SK-N-MC (cell line): ENCODE results near the gene SNX15.
"Not testable (repeated sequence)": the region's sequence is repeated elsewhere in the genome, so short reads cannot be mapped to it uniquely, and the experiment has no call there.

Source experiments
- EZH2 ChIP-seq: fragments of 200-600 bp; sonication (generic); IDR thresholded peaks from one replicate; pipeline ENCODE4 v1.6.1; 2017; ENCODE audit warnings: antibody characterized with exemption
- POLR2AphosphoS5 ChIP-seq: IDR thresholded peaks from 2 replicates; pipeline ENCODE4 v1.6.1; 2012; ENCODE audit warnings: mild to moderate bottlenecking, low read depth, low read length, borderline replicate concordance

DNA sequence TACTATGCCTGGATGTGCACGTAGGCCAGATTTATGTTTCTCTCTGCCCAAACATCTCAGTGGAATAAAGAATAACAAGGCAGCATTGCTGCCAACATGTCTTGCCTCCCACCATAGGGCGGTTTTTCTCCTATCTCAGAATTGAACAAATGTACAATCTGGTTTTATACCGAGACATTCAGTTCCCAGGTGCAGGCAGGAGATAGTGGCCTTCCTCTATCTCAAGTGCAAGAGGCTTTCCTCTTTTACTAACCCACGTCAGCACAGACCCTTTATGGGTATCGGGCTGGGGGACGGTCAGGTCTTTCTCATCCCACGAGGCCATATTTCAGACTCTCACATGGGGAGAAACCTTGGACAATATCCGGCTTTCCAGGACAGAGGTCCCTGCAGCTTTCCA lies 3.7 kb upstream of the SNX15 start:
- not testable (repeated sequence) for TF ChIP-seq EZH2, POLR2AphosphoS5
